Erythroblast (primary cell): ENCODE data around the gene DOK7.

Experiments
- DNase-seq, 2 experiments: peaks; one replicate each; lab custom pipeline; 2025; lab: John Stamatoyannopoulos, UW
- GATA1 ChIP-seq: IDR thresholded peaks from 2 replicates; pipeline ENCODE4 v1.6.1; 2011; ENCODE audit warnings: low read depth, mild to moderate bottlenecking, control low read depth, low read length, moderate library complexity
- POLR2A ChIP-seq: IDR thresholded peaks from 2 replicates; pipeline ENCODE4 v1.6.1; 2011; ENCODE audit warnings: mild to moderate bottlenecking, low read length

The DOK7 gene

GRCh38 chr4:3516061-3516835 lies 53.1 kb downstream of the DOK7 start:
- no peak for DNase-seq
- no peak for TF ChIP-seq GATA1
- TF ChIP-seq POLR2A = no peak

- no peak for TF ChIP-seq GATA1
- TF ChIP-seq POLR2A = no peak
These were observed 54.0 kb downstream of the DOK7 start for GRCh38 chr4:3516836-3517730.

GRCh38 chr4:3517731-3518510 lies 54.8 kb downstream of the DOK7 start:
- TF ChIP-seq POLR2A = no peak
- TF ChIP-seq GATA1 = no peak
- no peak for DNase-seq

More at GRCh38 chr4:3516836-3517730, 54.0 kb downstream of the DOK7 start:
- DNase-seq = no peak

GRCh38 chr4:3518511-3518880 lies 55.4 kb downstream of the DOK7 start:
- no peak for DNase-seq
- TF ChIP-seq POLR2A (no peak), GATA1 (no peak)

GRCh38 chr4:3518941-3519340 lies 55.8 kb downstream of the DOK7 start:
- no peak for TF ChIP-seq POLR2A
- TF ChIP-seq GATA1 = no peak
- no peak for DNase-seq

- TF ChIP-seq POLR2A (no peak), GATA1 (no peak)
- no peak for DNase-seq
These were observed 56.6 kb downstream of the DOK7 start for GRCh38 chr4:3519468-3520264.

GRCh38 chr4:3520276-3520675 lies 57.2 kb downstream of the DOK7 start:
- DNase-seq = no peak
- no peak for TF ChIP-seq POLR2A
- TF ChIP-seq GATA1 = no peak

- no peak for DNase-seq
- TF ChIP-seq POLR2A (no peak), GATA1 (no peak)
These were observed 57.9 kb downstream of the DOK7 start for GRCh38 chr4:3520796-3521600.

- no peak for DNase-seq
These were observed 58.7 kb downstream of the DOK7 start for GRCh38 chr4:3521621-3522325.

GRCh38 chr4:3522326-3522640 lies 59.2 kb downstream of the DOK7 start:
- TF ChIP-seq POLR2A = no peak
- TF ChIP-seq GATA1 = no peak

More at GRCh38 chr4:3521621-3522325, 58.7 kb downstream of the DOK7 start:
- no peak for TF ChIP-seq GATA1
- TF ChIP-seq POLR2A = no peak

GRCh38 chr4:3522651-3523050 lies 59.5 kb downstream of the DOK7 start:
- no peak for DNase-seq
- TF ChIP-seq GATA1 = no peak
- no peak for TF ChIP-seq POLR2A

More at GRCh38 chr4:3522326-3522640, 59.2 kb downstream of the DOK7 start:
- no peak for DNase-seq
